K562 (cell line): ENCODE data around the gene LAMB4. TPM values are rescaled to one million over a fixed set of nuclear protein-coding genes. Genes with fewer than 3 reads are reported as not detected.

Source experiments
- ATAC-seq: fragments of 200-7000 bp; cut with Tn5 transposase; 3 replicates; pipeline ENCODE4 v1.9.1; 2020; ENCODE audit warnings: moderate library complexity
- BruUV-seq: library from RNA; stranded (reverse); fragments of 400-500 nt; replicated peaks from 2 replicates; lab custom pipeline; 2021; lab: Mats Ljungman, UMichigan
- CTCF ChIA-PET: fragments of 300-600 bp; formaldehyde crosslinking; extraction: SDS; loops from one replicate; lab custom pipeline; 2021; ENCODE audit warnings: low intra/inter-chr PET ratio; lab: Yijun Ruan, JAX
- POLR2A ChIA-PET: fragments of 300-600, 350-650 bp; sonication (Branson Sonifier 250); formaldehyde crosslinking; extraction: SDS; loops from one replicate; lab custom pipeline; 2021; ENCODE audit warnings: antibody characterized with exemption, inconsistent platforms; lab: Yijun Ruan, JAX
- DNase-seq, 4 experiments: peaks; one replicate each; pipeline versions ENCODE4 v3.0.0 to v3.0.0-alpha.2; 2011 to 2018; ENCODE audit warnings: low spot score in 3 of 4, mixed read lengths in 3 of 4; ENCODE audit errors: extremely low read depth in 1 of 4
- FAIRE-seq: peaks from 2 replicates; lab custom pipeline; 2011; peaks lifted over from hg19 to GRCh38; lab: Jason Lieb, UNC
- H2AFZ ChIP-seq: 2 replicates; pipeline ENCODE4 v1.6.0; 2011; ENCODE audit warnings: low read depth, low read length, control low read depth, inconsistent platforms
- H3K27ac ChIP-seq: fragments of 200-600 bp; 3 replicates; pipeline ENCODE4 v1.8.0; 2011; ENCODE audit warnings: low read depth, mild to moderate bottlenecking, control low read depth, inconsistent platforms, low read length, moderate library complexity, mixed read lengths; ENCODE audit errors: extremely low read depth
- H3K27me3 ChIP-seq, 2 experiments: fragments of 300-600 bp in 1 of 2; 2 replicates in 1 of 2; 3 replicates in 1 of 2; pipeline versions ENCODE4 v1.6.0 to v1.8.0; 2011; ENCODE audit warnings: inconsistent platforms in 2 of 2, low read length in 2 of 2, mild to moderate bottlenecking in 1 of 2, mixed read lengths in 1 of 2, moderate library complexity in 1 of 2; ENCODE audit not compliant: control insufficient read depth in 2 of 2, insufficient read depth in 2 of 2
- H3K36me3 ChIP-seq: fragments of 300-600 bp; 3 replicates; pipeline ENCODE4 v1.8.0; 2011; ENCODE audit warnings: mild to moderate bottlenecking, low read length, inconsistent platforms; ENCODE audit not compliant: control insufficient read depth, insufficient read depth
- H3K4me1 ChIP-seq, 2 experiments: fragments of 200-600 bp in 1 of 2; replicated peaks in 1 of 2; 2 replicates in 1 of 2; 3 replicates in 1 of 2; pipeline versions ENCODE4 v1.5.1 to v1.8.0; 2011; ENCODE audit warnings: inconsistent platforms in 2 of 2, low read length in 2 of 2, mild to moderate bottlenecking in 1 of 2, mixed read lengths in 1 of 2, moderate library complexity in 1 of 2; ENCODE audit not compliant: control insufficient read depth in 2 of 2, insufficient read depth in 2 of 2
- H3K4me2 ChIP-seq: 2 replicates; pipeline ENCODE4 v1.6.1; 2011; ENCODE audit warnings: low read length, control low read depth, inconsistent platforms, mixed read lengths; ENCODE audit not compliant: insufficient read depth
- H3K4me3 ChIP-seq: fragments of 200-600 bp; sonication (generic), shearing (Covaris generic); 2 replicates; pipeline ENCODE4 v1.5.1; 2016; ENCODE audit warnings: control low read depth, inconsistent platforms
- H3K79me2 ChIP-seq: fragments of 200-600 bp; 3 replicates; pipeline ENCODE4 v1.8.0; 2011; ENCODE audit warnings: low read length, inconsistent platforms; ENCODE audit not compliant: control insufficient read depth, insufficient read depth
- H3K9ac ChIP-seq, 2 experiments: 2 replicates each; pipeline versions ENCODE4 v1.6.0 to v1.6.1; 2011; ENCODE audit warnings: low read depth in 2 of 2, low read length in 2 of 2, control low read depth in 1 of 2, inconsistent platforms in 1 of 2, mild to moderate bottlenecking in 1 of 2, mixed read lengths in 1 of 2; ENCODE audit not compliant: insufficient read depth in 1 of 2
- H3K9me1 ChIP-seq: one replicate; pipeline ENCODE4 v1.6.0; 2011; ENCODE audit warnings: inconsistent platforms, mild to moderate bottlenecking, low read length, moderate library complexity; ENCODE audit not compliant: control insufficient read depth, insufficient read depth
- H3K9me3 ChIP-seq: replicated peaks from 2 replicates; pipeline ENCODE4 v1.5.1; 2011; ENCODE audit warnings: low read depth, low read length, inconsistent platforms; ENCODE audit not compliant: control insufficient read depth, insufficient read depth
- H4K20me1 ChIP-seq: replicated peaks from 2 replicates; pipeline ENCODE4 v1.6.1; 2011; ENCODE audit warnings: low read length, inconsistent platforms, mixed read lengths; ENCODE audit not compliant: control insufficient read depth, insufficient read depth
- ARID1B ChIP-seq: fragments of 450-650 bp; IDR thresholded peaks from 2 replicates; pipeline ENCODE4 v1.6.1; 2016; ENCODE audit warnings: antibody characterized with exemption, mild to moderate bottlenecking, inconsistent platforms
- CCNT2 ChIP-seq: IDR thresholded peaks from 2 replicates; pipeline ENCODE4 v1.6.1; 2011; ENCODE audit warnings: borderline replicate concordance, low read depth, mild to moderate bottlenecking, moderate library complexity, mixed read lengths, low read length; ENCODE audit not compliant: insufficient read length; ENCODE audit errors: extremely low read depth
- DDX20 ChIP-seq: fragments of 450-650 bp; IDR thresholded peaks from 2 replicates; pipeline ENCODE4 v1.6.1; 2016; ENCODE audit warnings: missing genetic modification characterization, low read depth, mild to moderate bottlenecking, missing compliant biosample characterization, moderate library complexity
- EHMT2 ChIP-seq: fragments of 450-650 bp; IDR thresholded peaks from 2 replicates; pipeline ENCODE4 v1.6.1; 2018; ENCODE audit warnings: antibody characterized with exemption
- NONO ChIP-seq, 2 experiments: fragments of 200-400 bp in 1 of 2; fragments of 450-650 bp in 1 of 2; formaldehyde crosslinking in 1 of 2; IDR thresholded peaks; 2 replicates each; pipeline ENCODE4 v1.6.1; 2017; ENCODE audit warnings: low read depth in 2 of 2, mild to moderate bottlenecking in 2 of 2, moderate library complexity in 2 of 2, low read length in 1 of 2
- POLR3G ChIP-seq: IDR thresholded peaks from 2 replicates; pipeline ENCODE4 v1.6.1; 2011; ENCODE audit not compliant: insufficient read length, insufficient replicate concordance; ENCODE audit errors: extremely low read depth
- SAP30 ChIP-seq: fragments of 200-600 bp; sonication (generic); IDR thresholded peaks from 2 replicates; pipeline ENCODE4 v1.6.1; 2012; ENCODE audit warnings: borderline replicate concordance, low read depth, mild to moderate bottlenecking, moderate library complexity, low read length, control low read depth, inconsistent platforms; ENCODE audit not compliant: insufficient read depth, poor library complexity, severe bottlenecking
- ZNF12 ChIP-seq: sonication (generic); formaldehyde crosslinking; IDR thresholded peaks from 2 replicates; pipeline ENCODE4 v1.4.0; 2020; ENCODE audit warnings: mild to moderate bottlenecking, missing genetic modification reagents
- ZNF583 ChIP-seq: fragments of 250-450 bp; sonication (Bioruptor Pico); IDR thresholded peaks from 2 replicates; pipeline ENCODE4 v1.4.0; 2020
- WGBS: fragments of 100-300 bp; shearing (Covaris generic); methylation state at CpG from one replicate; pipeline ENCODE4 v1.1.6; 2016; ENCODE audit warnings: low coverage, mixed read lengths; ENCODE audit not compliant: insufficient coverage; ENCODE audit errors: missing lambda C conversion rate; 5-methylcytosine and 5-hydroxymethylcytosine counted together
- in situ Hi-C: fragments of 300-500 bp; cut with MboI; formaldehyde crosslinking; loops from 4 replicates; pipeline ENCODE4 v1.15.0; 2018; ENCODE audit warnings: inconsistent platforms, mixed read lengths
- intact Hi-C: fragments of 100-400 bp; cut with micrococcal nuclease; formaldehyde crosslinking; loops from 2 replicates; pipeline ENCODE4 v1.14.2; 2022
- polyA plus RNA-seq, 8 experiments: library from polyadenylated mRNA; depleted of rRNA in 4 of 8; stranded (reverse) in 5 of 8; unstranded in 3 of 8; fragments of >200 nt; fragmentation: Nextera tagmentation in 2 of 8; fragmentation: Illumina TruSeq in 1 of 8; extraction: Ambion mirVana in 2 of 8; extraction: Trizol in 1 of 8; gene quantifications; 2 replicates each; pipeline versions ENCODE4 v1.2.1 to v1.2.3, GENCODE V29; 2011 to 2014; ENCODE audit warnings: inconsistent platforms in 1 of 8, missing spikeins in 1 of 8
- total RNA-seq, 7 experiments: library from RNA; depleted of rRNA in 6 of 7; stranded (reverse); fragments of >200 nt in 6 of 7; fragmentation: Illumina TruSeq in 2 of 7; extraction: Trizol in 2 of 7; gene quantifications; 2 replicates each; pipeline versions ENCODE4 v1.2.1 to v1.2.3, GENCODE V29; 2011 to 2021; ENCODE audit warnings: low replicate concordance in 1 of 7

Gene LAMB4
- total and polyA plus RNA-seq, 9 of the 15 experiments (the other 6 are each of a cell fraction or from before 2014, with no cell fraction given), result 0.06 to 0.13 (median 0.07) TPM; not detected in 6

GRCh38 chr7:108120196-108120595 is 10.0 kb downstream of the LAMB4 start:
- no peaks in the 10 kb centered on the region for H3K9me1 ChIP-seq
- no TSS peak for BruUV-seq
- no peak overlapping the region for H3K27ac ChIP-seq
- H3K4me2 ChIP-seq, result no peak overlapping the region
- in situ Hi-C loops, result no loop called here
- 26% methylated on average over 3 of the region's 3 CpGs for WGBS
- H3K9ac ChIP-seq, result no peak overlapping the region
- FAIRE-seq, result no peak
- H3K27me3 ChIP-seq, result no peaks in the 10 kb centered on the region
- no peaks in the 10 kb centered on the region for H3K4me1 ChIP-seq
- no peak for ATAC-seq
- intact Hi-C loops, result no loop called here
- ChIA-PET POLR2A (interaction anchor here (1.1 kb wide), 1 partner anchor 14 kb away, joined by 4 read pairs; no protein-coding TSS in a partner anchor), CTCF (no interaction called here)
- no peaks in the 10 kb centered on the region for H3K79me2 ChIP-seq
- no peaks in the 10 kb centered on the region for H4K20me1 ChIP-seq
- no peak for DNase-seq
- H3K4me3 ChIP-seq, result no peak overlapping the region
- no peaks in the 10 kb centered on the region for H3K36me3 ChIP-seq
- TF ChIP-seq POLR3G (no peak), ZNF583 (CRISPR knock-in tag) (no peak), ZNF12 (no peak), DDX20 (tag) (no peak), EHMT2 (no peak), ARID1B (no peak), CCNT2 (no peak), SAP30 (no peak), NONO (IDR thresholded peaks at IDR 0.05; ENCODE audit: low read depth in 2 of 2, low read length in 1 of 2) (no peak)
- peak overlapping the region; percentile 19; the same call in 1 of the 2 replicates for H2AFZ ChIP-seq
- no peaks in the 10 kb centered on the region for H3K9me3 ChIP-seq
